K562 (cell line): Measurements from ENCODE around the gene CD84. TPM values are rescaled to one million over a fixed set of nuclear protein-coding genes. Genes with fewer than 3 reads are reported as not detected.
A peak's percentile ranks its signal among the peaks of the same experiment; 100 is the strongest.

Experiments
- CEBPZ ChIP-seq: fragments of 150-350 bp; IDR thresholded peaks from 2 replicates; pipeline ENCODE4 v1.6.1; 2014; ENCODE audit warnings: low read depth, mild to moderate bottlenecking, low read length, borderline replicate concordance
- FIP1L1 ChIP-seq: fragments of 200-400 bp; formaldehyde crosslinking; IDR thresholded peaks from 2 replicates; pipeline ENCODE4 v1.6.1; 2018; ENCODE audit warnings: mild to moderate bottlenecking, low read depth, low read length; ENCODE audit not compliant: poor library complexity, severe bottlenecking
- MYNN ChIP-seq, 2 experiments: sonication (generic); formaldehyde crosslinking in 1 of 2; IDR thresholded peaks; 2 replicates each; pipeline versions ENCODE4 v1.5.0 to v1.6.1; 2016 to 2020; ENCODE audit warnings: antibody characterized with exemption in 1 of 2, missing genetic modification reagents in 1 of 2
- PHB ChIP-seq: fragments of 250-450 bp; sonication (Bioruptor Pico); IDR thresholded peaks from 2 replicates; pipeline ENCODE4 v1.5.0; 2021
- PREB ChIP-seq: sonication (generic); formaldehyde crosslinking; IDR thresholded peaks from 2 replicates; pipeline ENCODE4 v1.8.1; 2023; ENCODE audit warnings: mild to moderate bottlenecking, missing genetic modification reagents
- RNF219 ChIP-seq: fragments of 250-450 bp; sonication (Bioruptor Pico); IDR thresholded peaks from 2 replicates; pipeline ENCODE4 v1.5.0; 2022; ENCODE audit warnings: mild to moderate bottlenecking
- STAT5B ChIP-seq: fragments of 250-450 bp; sonication (Bioruptor Pico); IDR thresholded peaks from 2 replicates; pipeline ENCODE4 v1.8.0; 2021; ENCODE audit warnings: mild to moderate bottlenecking, inconsistent platforms
- TCFL5 ChIP-seq: fragments of 250-450 bp; sonication (Bioruptor Pico); conservative IDR thresholded peaks from 2 replicates; pipeline ENCODE4 v1.6.1; 2021; ENCODE audit warnings: mild to moderate bottlenecking, moderate library complexity, matching md5 sums
- TFE3 ChIP-seq: fragments of 450-650 bp; formaldehyde crosslinking; IDR thresholded peaks from 2 replicates; pipeline ENCODE4 v1.4.0; 2020; ENCODE audit warnings: mild to moderate bottlenecking, mixed read lengths
- XRCC5 ChIP-seq: fragments of 200-400 bp; formaldehyde crosslinking; IDR thresholded peaks from 2 replicates; pipeline ENCODE4 v1.6.1; 2017; ENCODE audit warnings: low read depth, mild to moderate bottlenecking, low read length
- ZBTB1 ChIP-seq: sonication (generic); formaldehyde crosslinking; IDR thresholded peaks from 2 replicates; pipeline ENCODE4 v1.8.1; 2023; ENCODE audit warnings: missing genetic modification reagents, low read depth, mild to moderate bottlenecking, borderline replicate concordance
- ZNF217 ChIP-seq: sonication (generic); formaldehyde crosslinking; IDR thresholded peaks from 2 replicates; pipeline ENCODE4 v1.8.0; 2022; ENCODE audit warnings: mild to moderate bottlenecking, missing genetic modification reagents
- ZNF584 ChIP-seq: fragments of 200-800 bp; sonication (Bioruptor generic); IDR thresholded peaks from 2 replicates; pipeline ENCODE4 v1.6.1; 2016; ENCODE audit warnings: low read depth, mild to moderate bottlenecking, missing genetic modification characterization, missing compliant biosample characterization
- ZNF592 ChIP-seq: fragments of 450-650 bp; IDR thresholded peaks from 2 replicates; pipeline ENCODE4 v1.6.1; 2017; ENCODE audit warnings: antibody characterized with exemption, mild to moderate bottlenecking
- polyA plus RNA-seq, 8 experiments: library from polyadenylated mRNA; depleted of rRNA in 4 of 8; stranded (reverse) in 5 of 8; unstranded in 3 of 8; fragments of >200 nt; fragmentation: Nextera tagmentation in 2 of 8; fragmentation: Illumina TruSeq in 1 of 8; extraction: Ambion mirVana in 2 of 8; extraction: Trizol in 1 of 8; gene quantifications; 2 replicates each; pipeline versions ENCODE4 v1.2.1 to v1.2.3, GENCODE V29; 2011 to 2014; ENCODE audit warnings: inconsistent platforms in 1 of 8, missing spikeins in 1 of 8
- total RNA-seq, 7 experiments: library from RNA; depleted of rRNA in 6 of 7; stranded (reverse); fragments of >200 nt in 6 of 7; fragmentation: Illumina TruSeq in 2 of 7; extraction: Trizol in 2 of 7; gene quantifications; 2 replicates each; pipeline versions ENCODE4 v1.2.1 to v1.2.3, GENCODE V29; 2011 to 2021; ENCODE audit warnings: low replicate concordance in 1 of 7

Gene CD84
- total and polyA plus RNA-seq, 9 of the 15 experiments (the other 6 are each of a cell fraction or from before 2014, with no cell fraction given): 0.82 to 6.8 (median 2.0) TPM

DNA sequence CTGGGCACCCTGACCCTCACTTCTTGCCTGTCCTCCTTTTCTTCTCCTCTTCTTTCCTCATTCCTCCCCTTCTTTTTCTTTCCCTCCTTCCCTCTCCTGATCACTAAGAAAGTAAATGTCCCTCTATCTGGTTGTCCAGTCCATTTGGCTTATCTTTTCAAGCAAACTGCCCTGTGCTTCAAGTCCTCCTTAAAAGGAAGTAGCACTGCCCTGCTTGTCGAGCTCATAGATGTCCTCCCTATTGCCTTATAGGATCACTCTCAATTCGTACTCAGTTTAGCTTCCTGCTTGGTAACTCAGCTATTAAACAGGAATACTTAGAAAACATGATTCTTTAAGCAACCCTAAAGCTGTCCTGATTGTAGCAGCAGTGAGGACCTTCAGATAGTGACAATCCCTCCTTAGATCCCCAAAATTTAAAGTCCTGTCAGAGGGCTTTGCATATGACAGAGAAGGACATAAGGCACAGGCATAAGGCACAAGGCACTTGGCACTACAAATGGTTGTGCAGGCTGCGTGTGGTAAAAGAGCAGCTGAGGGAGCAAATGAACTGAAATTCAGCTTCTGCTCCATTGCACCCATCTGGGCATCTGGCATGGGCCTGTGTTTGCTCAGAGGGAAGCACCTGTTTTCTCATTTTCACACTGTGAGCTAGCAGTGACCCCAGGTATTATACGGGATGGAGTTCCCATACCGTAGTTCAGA is 30.2 kb downstream of the CD84 start (continued):
- TF ChIP-seq TFE3 (no peak), CEBPZ (no peak), RNF219 (CRISPR knock-in tag) (no peak), STAT5B (CRISPR knock-in tag) (no peak), PREB (CRISPR knock-in tag) (no peak), ZNF584 (CRISPR knock-in tag) (no peak; the same call in 1 of the 2 replicates), XRCC5 (no peak), ZNF217 (CRISPR knock-in tag) (no peak), ZBTB1 (CRISPR knock-in tag) (no peak), MYNN (IDR thresholded peaks at IDR 0.05) (no peak), MYNN (CRISPR knock-in tag; IDR thresholded peaks at IDR 0.05) (no peak), FIP1L1 (no peak), PHB (CRISPR knock-in tag) (no peak), TCFL5 (peak; percentile 39), ZNF592 (peak; percentile 91)
